ENCODE data around the gene STMND1. TPM values are rescaled to one million over a fixed set of nuclear protein-coding genes. Genes with fewer than 3 reads are reported as not detected.

Gene STMND1
- total RNA-seq, 1 experiment from 2014 or later = not detected

- Histone ChIP-seq H3K4me1 (ENCODE audit: insufficient read depth, low read length, poor library complexity, severe bottlenecking) (peaks cover 10% of the 10 kb centered on the region), H3K36me3 (ENCODE audit: insufficient read depth, low read length, poor library complexity, severe bottlenecking) (no peaks in the 10 kb centered on the region), H3K27ac (ENCODE audit: low read depth, low read length, poor library complexity, severe bottlenecking) (no peak overlapping the region), H3K4me3 (ENCODE audit: low read depth, low read length, poor library complexity, severe bottlenecking) (no peak overlapping the region), H3K9me3 (ENCODE audit: low read depth, low read length, poor library complexity, severe bottlenecking) (no peaks in the 10 kb centered on the region), H3K27me3 (replicated peaks; ENCODE audit: insufficient read depth, low read depth, low read length, poor library complexity) (peaks cover 30% of the 10 kb centered on the region)
- CTCF ChIA-PET = no interaction called here
- TF ChIP-seq EZH2 (IDR thresholded peaks at IDR 0.05; ENCODE audit: borderline replicate concordance, low read depth, low read length, poor library complexity, severe bottlenecking) (no peak), CTCF (conservative IDR thresholded peaks at IDR 0.05; ENCODE audit: low read depth, low read length) (no peak)
- intact Hi-C loops (cut with micrococcal nuclease; ENCODE audit: unreplicated experiment) = no loop called here
- no peak for DNase-seq (ENCODE audit: low spot score)
- BruUV-seq (replicated peaks) = no TSS peak
- POLR2A ChIA-PET (ENCODE audit: low non-redundant PET) = no interaction called here
These were observed 3.3 kb upstream of the STMND1 start for GRCh38 chr6:17098538-17098937.

GRCh38 chr6:17099401-17100059 lies 2.3 kb upstream of the STMND1 start:
- DNase-seq (ENCODE audit: low spot score) = no peak
- ChIA-PET CTCF (interaction anchor here (0.6 kb wide), 1 partner anchor 820 kb away, joined by 3 read pairs; no protein-coding TSS in a partner anchor), POLR2A (ENCODE audit: low non-redundant PET) (no interaction called here)
- Histone ChIP-seq H3K9me3 (ENCODE audit: low read depth, low read length, poor library complexity, severe bottlenecking) (no peaks in the 10 kb centered on the region), H3K4me3 (ENCODE audit: low read depth, low read length, poor library complexity, severe bottlenecking) (no peak overlapping the region), H3K27me3 (replicated peaks; ENCODE audit: insufficient read depth, low read depth, low read length, poor library complexity) (peaks cover 30% of the 10 kb centered on the region), H3K36me3 (ENCODE audit: insufficient read depth, low read length, poor library complexity, severe bottlenecking) (no peaks in the 10 kb centered on the region), H3K27ac (ENCODE audit: low read depth, low read length, poor library complexity, severe bottlenecking) (no peak overlapping the region), H3K4me1 (ENCODE audit: insufficient read depth, low read length, poor library complexity, severe bottlenecking) (peaks cover 10% of the 10 kb centered on the region)
- no peak for TF ChIP-seq CTCF (conservative IDR thresholded peaks at IDR 0.05; ENCODE audit: low read depth, low read length)
- TF ChIP-seq EZH2 (IDR thresholded peaks at IDR 0.05; ENCODE audit: borderline replicate concordance, low read depth, low read length, poor library complexity, severe bottlenecking) = no peak
- intact Hi-C loops (cut with micrococcal nuclease; ENCODE audit: unreplicated experiment) = no loop called here
- no TSS peak for BruUV-seq (replicated peaks)

- H3K36me3 ChIP-seq (ENCODE audit: insufficient read depth, low read length, poor library complexity, severe bottlenecking) = no peaks in the 10 kb centered on the region
- peaks cover 30% of the 10 kb centered on the region for H3K27me3 ChIP-seq (replicated peaks; ENCODE audit: insufficient read depth, low read depth, low read length, poor library complexity)
- BruUV-seq (replicated peaks) = no TSS peak
- H3K4me3 ChIP-seq (ENCODE audit: low read depth, low read length, poor library complexity, severe bottlenecking) = no peak overlapping the region
- peaks cover 10% of the 10 kb centered on the region for H3K4me1 ChIP-seq (ENCODE audit: insufficient read depth, low read length, poor library complexity, severe bottlenecking)
- intact Hi-C loops (cut with micrococcal nuclease; ENCODE audit: unreplicated experiment) = no loop called here
- H3K9me3 ChIP-seq (ENCODE audit: low read depth, low read length, poor library complexity, severe bottlenecking) = no peaks in the 10 kb centered on the region
- TF ChIP-seq CTCF (conservative IDR thresholded peaks at IDR 0.05; ENCODE audit: low read depth, low read length) = no peak
- TF ChIP-seq EZH2 (IDR thresholded peaks at IDR 0.05; ENCODE audit: borderline replicate concordance, low read depth, low read length, poor library complexity, severe bottlenecking) = no peak
- POLR2A ChIA-PET (ENCODE audit: low non-redundant PET) = no interaction called here
- H3K27ac ChIP-seq (ENCODE audit: low read depth, low read length, poor library complexity, severe bottlenecking) = no peak overlapping the region
- CTCF ChIA-PET = no interaction called here
- no peak for DNase-seq (ENCODE audit: low spot score)
These were observed 1.0 kb upstream of the STMND1 start for GRCh38 chr6:17100806-17101205.

Measured in A673 (cell line).